Measurements from ENCODE around the gene DUSP2. TPM values are rescaled to one million over a fixed set of nuclear protein-coding genes. Genes with fewer than 3 reads are reported as not detected.

The DUSP2 gene, protein sequence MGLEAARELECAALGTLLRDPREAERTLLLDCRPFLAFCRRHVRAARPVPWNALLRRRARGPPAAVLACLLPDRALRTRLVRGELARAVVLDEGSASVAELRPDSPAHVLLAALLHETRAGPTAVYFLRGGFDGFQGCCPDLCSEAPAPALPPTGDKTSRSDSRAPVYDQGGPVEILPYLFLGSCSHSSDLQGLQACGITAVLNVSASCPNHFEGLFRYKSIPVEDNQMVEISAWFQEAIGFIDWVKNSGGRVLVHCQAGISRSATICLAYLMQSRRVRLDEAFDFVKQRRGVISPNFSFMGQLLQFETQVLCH
- total RNA-seq, result 0.61 and 0.65 TPM in 2 replicates

GRCh38 chr2:96145036-96145847 lies at the start of gene DUSP2:
DUSP2 (minus strand) TSS chr2:96145440; CDS start chr2:96145354, 86 bp downstream.

GRCh38 chr2:96138179-96139145 lies 6.8 kb downstream of the DUSP2 start, which contains the start of gene ASTL:
ASTL (minus strand) TSS chr2:96138502; CDS start chr2:96138436, 66 bp downstream.

GRCh38 chr2:96116424-96116878 lies 28.8 kb downstream of the DUSP2 start, which contains the start of gene ADRA2B:
ADRA2B (minus strand) TSS chr2:96116571; CDS start chr2:96116149, 422 bp downstream.

Other genes starting within 250 kb of the DUSP2 start
- 98.4 and 107 TPM in 2 replicates for gene ANKRD36C, start 153.6 kb downstream of the DUSP2 start, total RNA-seq
- gene GPAT2, start 110.5 kb downstream of the DUSP2 start, total RNA-seq, result 8.8 and 10.3 TPM in 2 replicates
- gene ADRA2B, start 28.9 kb downstream of the DUSP2 start, total RNA-seq, result not detected in 2 replicates
- not detected in 2 replicates for gene ASTL, start 6.9 kb downstream of the DUSP2 start, total RNA-seq
- 142 and 196 TPM in 2 replicates for gene STARD7, start 63.4 kb upstream of the DUSP2 start, total RNA-seq
- gene TMEM127, start 120.6 kb upstream of the DUSP2 start, total RNA-seq, result 10.1 and 15.8 TPM in 2 replicates
- gene CIAO1, start 120.8 kb upstream of the DUSP2 start, total RNA-seq, result 116 and 119 TPM in 2 replicates
- gene SNRNP200, start 160.1 kb upstream of the DUSP2 start, total RNA-seq, result 38.1 and 46.1 TPM in 2 replicates
- 1.6 and 3.0 TPM in 2 replicates for gene ITPRIPL1, start 179.9 kb upstream of the DUSP2 start, total RNA-seq
- gene NCAPH, start 190.3 kb upstream of the DUSP2 start, total RNA-seq, result 15.2 and 17.5 TPM in 2 replicates